Calu3 (cell line): ENCODE results near the gene ZNF740. TPM values are rescaled to one million over a fixed set of nuclear protein-coding genes. Genes with fewer than 3 reads are reported as not detected.

Source experiments
- Bru-seq: library from RNA; stranded (reverse); fragments of 400-500 nt; gene quantifications from one replicate; lab custom pipeline; 2021; lab: Mats Ljungman, UMichigan
- BruChase-seq, 2 experiments: library from RNA; stranded (reverse); fragments of 400-500 nt; gene quantifications; one replicate each; lab custom pipeline; 2021; lab: Mats Ljungman, UMichigan
- BruUV-seq: library from RNA; stranded (reverse); fragments of 400-500 nt; replicated peaks from 2 replicates; lab custom pipeline; 2021; lab: Mats Ljungman, UMichigan
- CTCF ChIA-PET: fragments of 300-600 bp; sonication (Branson Sonifier 250); formaldehyde crosslinking; loops from one replicate; lab custom pipeline; 2022; ENCODE audit warnings: antibody characterized with exemption; lab: Charles Lee
- DNase-seq: peaks from one replicate; pipeline ENCODE4 v3.0.0; 2022
- H3K27ac Mint-ChIP-seq: one replicate; pipeline ENCODE4 v1.8.0; 2022; ENCODE audit warnings: mixed read lengths; ENCODE audit not compliant: unreplicated experiment
- H3K27me3 Mint-ChIP-seq: one replicate; pipeline ENCODE4 v1.8.0; 2022; ENCODE audit warnings: mixed read lengths; ENCODE audit not compliant: unreplicated experiment
- H3K36me3 Mint-ChIP-seq: one replicate; pipeline ENCODE4 v1.8.0; 2022; ENCODE audit warnings: mild to moderate bottlenecking, moderate library complexity, mixed read lengths; ENCODE audit not compliant: insufficient read depth, unreplicated experiment
- H3K4me1 Mint-ChIP-seq: one replicate; pipeline ENCODE4 v1.8.0; 2022; ENCODE audit warnings: mild to moderate bottlenecking, low read depth, mixed read lengths; ENCODE audit not compliant: unreplicated experiment
- H3K4me3 Mint-ChIP-seq: one replicate; pipeline ENCODE4 v1.8.0; 2022; ENCODE audit warnings: mild to moderate bottlenecking, low read depth, moderate library complexity, mixed read lengths; ENCODE audit not compliant: unreplicated experiment
- H3K9me3 Mint-ChIP-seq: one replicate; pipeline ENCODE4 v1.8.0; 2022; ENCODE audit warnings: low read depth, mixed read lengths; ENCODE audit not compliant: unreplicated experiment
- CTCF ChIP-seq: fragments of 200-600 bp; IDR thresholded peaks from one replicate; pipeline ENCODE4 v1.8.0; 2022; ENCODE audit warnings: antibody characterized with exemption; ENCODE audit not compliant: unreplicated experiment
- intact Hi-C: fragments of 100-400 bp; cut with micrococcal nuclease; formaldehyde crosslinking; loops from one replicate; pipeline ENCODE4 v1.10.0; 2022; ENCODE audit not compliant: unreplicated experiment
- long read RNA-seq: library from polyadenylated mRNA; stranded (forward); transcript quantifications from one replicate; pipeline ENCODE4 v2.0.0, GENCODE V29; 2022
- total RNA-seq: library from RNA; stranded (reverse); gene quantifications from 2 replicates; pipeline ENCODE4 v1.2.3, GENCODE V29; 2022

Gene ZNF740
- 30.3 and 32.7 TPM in 2 replicates for total RNA-seq
- percentile 67 among the genes with signal in this experiment for Bru-seq, nascent RNA
- BruChase-seq, experiment 1, labeled RNA remaining after a 6-hour chase = percentile 65 among the genes with signal in this experiment
- BruChase-seq, experiment 2, labeled RNA remaining after a 2-hour chase = percentile 83 among the genes with signal in this experiment
- long read RNA-seq, full-length matches to known transcripts = 1 of 11 reads
- long read RNA-seq, partial matches to known transcripts = 0 of 11 reads
- long read RNA-seq, other reads (novel, unspliced or antisense) = 10 of 11 reads

GRCh38 chr12:53180220-53180930, at the start of gene ZNF740, which contains the start of gene CSAD:
Gene ZNF740 (plus strand): TSS chr12:53180722. CDS start chr12:53181984, 1,262 bp downstream.
Gene CSAD (minus strand): TSS chr12:53180925. CDS start chr12:53173470, 7,455 bp downstream.
- Mint-ChIP-seq H3K4me3 (peak within 1 kb of the TSS; percentile 85), H3K9me3 (no peaks in the 10 kb centered on the region), H3K27ac (peak within 1 kb of the TSS; percentile 77), H3K27me3 (no peaks in the 10 kb centered on the region), H3K4me1 (peaks cover 23% of the 10 kb centered on the region), H3K36me3 (peaks cover 38% of the 10 kb centered on the region)
- DNase-seq = peak; percentile 94
- intact Hi-C loops = no loop called here
- no peak for TF ChIP-seq CTCF
- CTCF ChIA-PET = interaction anchor here (0.6 to 1.7 kb wide), 4 partner anchors 17 to 133 kb away, joined by 3 to 11 read pairs (median 5); no protein-coding TSS in a partner anchor
- TSS peak; percentile 64 for BruUV-seq

- no peaks in the 10 kb centered on the region for H3K4me1 Mint-ChIP-seq
- H3K27me3 Mint-ChIP-seq = peaks cover 37% of the 10 kb centered on the region
- no peaks in the 10 kb centered on the region for H3K36me3 Mint-ChIP-seq
- DNase-seq = no peak
- BruUV-seq = no TSS peak
- CTCF ChIA-PET = no interaction called here
- no peaks in the 10 kb centered on the region for H3K9me3 Mint-ChIP-seq
- TF ChIP-seq CTCF = no peak
- no peak overlapping the region for H3K27ac Mint-ChIP-seq
- intact Hi-C loops = no loop called here
- no peak overlapping the region for H3K4me3 Mint-ChIP-seq
Observed at GRCh38 chr12:53131844-53132243, 48.7 kb upstream of the ZNF740 start.

DNA sequence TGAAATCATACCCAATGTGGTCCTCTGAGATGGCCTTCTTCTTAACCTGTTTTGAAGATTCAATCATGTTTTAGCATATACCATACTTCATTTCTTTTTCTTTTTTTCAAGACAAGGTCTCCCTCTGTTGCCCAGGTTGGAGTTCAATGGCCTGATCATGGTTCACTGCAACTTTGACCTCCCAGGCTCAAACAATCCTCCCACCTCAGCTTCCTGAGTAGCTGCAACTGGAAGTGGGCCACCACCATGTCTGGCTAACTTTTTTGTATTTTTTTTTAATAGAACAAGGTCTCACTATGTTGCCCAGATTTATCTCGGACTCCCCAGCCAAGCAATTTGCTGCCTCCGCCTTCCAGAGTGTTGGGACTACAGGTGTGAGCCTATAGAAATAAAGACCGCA, 46.8 kb upstream of the ZNF740 start:
- H3K4me1 Mint-ChIP-seq = no peaks in the 10 kb centered on the region
- no peak overlapping the region for H3K27ac Mint-ChIP-seq
- no peaks in the 10 kb centered on the region for H3K9me3 Mint-ChIP-seq
- TF ChIP-seq CTCF = no peak
- DNase-seq = no peak
- H3K27me3 Mint-ChIP-seq = peaks cover 18% of the 10 kb centered on the region
- CTCF ChIA-PET = no interaction called here
- H3K36me3 Mint-ChIP-seq = no peaks in the 10 kb centered on the region
- H3K4me3 Mint-ChIP-seq = no peak overlapping the region
- BruUV-seq = no TSS peak
- intact Hi-C loops = no loop called here

GRCh38 chr12:53143355-53143754, 37.2 kb upstream of the ZNF740 start:
- Mint-ChIP-seq H3K4me1 (no peaks in the 10 kb centered on the region), H3K36me3 (no peaks in the 10 kb centered on the region), H3K4me3 (no peak overlapping the region), H3K9me3 (no peaks in the 10 kb centered on the region), H3K27ac (no peak overlapping the region), H3K27me3 (no peaks in the 10 kb centered on the region)
- DNase-seq = no peak
- CTCF ChIA-PET = interaction anchor here (0.6 kb wide), 2 partner anchors 53 to 129 kb away, joined by 3 to 4 read pairs; no protein-coding TSS in a partner anchor
- BruUV-seq = no TSS peak
- no peak for TF ChIP-seq CTCF
- intact Hi-C loops = no loop called here
